Measurements from ENCODE around the gene CELA2A.
"Not testable (repeated sequence)": the region's sequence is repeated elsewhere in the genome, so short reads cannot be mapped to it uniquely, and the experiment has no call there.

Gene CELA2A

GRCh38 chr1:15444468-15445389 is 11.8 kb upstream of the CELA2A start:
- no peak for DNase-seq (ENCODE audit: low read depth)

DNA sequence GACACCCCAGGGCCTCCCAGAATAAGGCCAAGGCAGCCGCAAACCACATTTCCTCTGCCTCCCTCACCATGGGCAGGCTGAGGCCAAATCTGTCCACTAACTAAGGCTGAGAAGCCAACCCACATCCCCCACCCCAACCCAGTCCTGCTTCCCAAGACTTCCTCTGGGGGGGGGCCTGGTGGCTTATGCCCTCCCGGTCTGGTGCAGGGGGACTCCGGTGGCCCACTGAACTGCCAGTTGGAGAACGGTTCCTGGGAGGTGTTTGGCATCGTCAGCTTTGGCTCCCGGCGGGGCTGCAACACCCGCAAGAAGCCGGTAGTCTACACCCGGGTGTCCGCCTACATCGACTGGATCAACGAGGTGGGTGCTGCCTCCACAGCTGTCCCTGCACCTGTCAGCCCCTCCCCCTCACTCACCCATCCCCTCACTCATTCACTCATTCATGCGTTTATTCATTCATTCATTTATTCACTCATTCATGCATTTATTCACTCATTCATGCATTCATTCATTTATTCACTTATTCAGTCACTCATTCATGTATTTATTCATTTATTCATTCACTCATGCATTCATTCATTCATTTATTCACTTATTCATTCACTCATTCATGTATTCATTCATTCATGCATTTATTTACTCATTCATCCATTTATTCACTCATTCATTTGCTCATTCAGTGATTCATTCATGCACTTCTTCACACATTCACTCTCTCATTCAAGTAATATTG is 11.0 kb upstream of the CELA2A start:
- no peak for DNase-seq (ENCODE audit: low read depth)

GRCh38 chr1:15446212-15446611 is 10.3 kb upstream of the CELA2A start:
- no peak for DNase-seq (ENCODE audit: low read depth)

- no peak for DNase-seq (ENCODE audit: low read depth)
These were observed 7.6 kb upstream of the CELA2A start for GRCh38 chr1:15448877-15449462.

DNA sequence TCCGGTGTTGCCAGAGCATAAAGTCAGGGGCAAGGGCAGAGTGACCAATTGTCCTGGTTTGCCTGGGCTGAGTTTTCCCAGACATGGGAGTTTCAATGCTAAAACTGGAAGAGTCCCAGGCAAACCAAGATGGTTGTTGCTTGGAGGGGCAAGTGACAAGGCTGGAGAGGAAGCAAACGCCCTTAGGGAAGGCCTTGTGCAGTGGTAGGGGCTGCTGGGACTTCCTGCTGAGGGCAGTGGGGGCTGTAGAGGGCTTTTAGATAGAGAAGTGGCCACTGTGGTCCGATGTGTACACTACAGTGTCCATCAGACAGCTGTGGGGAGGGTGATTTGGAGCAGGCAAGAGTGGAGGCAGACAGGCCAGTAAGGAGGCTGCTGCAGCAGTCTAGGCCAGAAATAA is 7.0 kb upstream of the CELA2A start:
- DNase-seq (ENCODE audit: low read depth) = no peak

- no peak for DNase-seq (ENCODE audit: low read depth)
These were observed 5.4 kb upstream of the CELA2A start for GRCh38 chr1:15451014-15451722.

DNA sequence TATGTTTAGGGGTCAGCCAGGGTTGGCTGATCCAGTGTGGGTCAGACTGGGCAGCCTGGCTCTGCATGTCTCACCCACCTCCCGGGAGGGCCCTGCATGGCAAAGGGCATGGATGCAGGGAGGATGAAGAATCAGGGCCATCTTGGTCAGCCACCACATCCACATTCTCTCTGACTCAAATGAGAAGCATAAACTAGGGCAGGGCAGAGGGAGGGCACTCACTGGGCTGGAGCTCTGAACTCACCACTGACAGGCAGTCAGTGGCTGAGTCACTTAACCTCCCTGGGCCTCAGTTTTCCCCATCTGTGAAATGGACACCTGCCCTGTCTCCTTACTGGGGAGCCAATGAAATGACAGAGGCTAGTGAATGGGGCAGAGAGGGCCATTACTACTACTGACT is 4.3 kb upstream of the CELA2A start:
- DNase-seq (ENCODE audit: low read depth) = no peak

DNA sequence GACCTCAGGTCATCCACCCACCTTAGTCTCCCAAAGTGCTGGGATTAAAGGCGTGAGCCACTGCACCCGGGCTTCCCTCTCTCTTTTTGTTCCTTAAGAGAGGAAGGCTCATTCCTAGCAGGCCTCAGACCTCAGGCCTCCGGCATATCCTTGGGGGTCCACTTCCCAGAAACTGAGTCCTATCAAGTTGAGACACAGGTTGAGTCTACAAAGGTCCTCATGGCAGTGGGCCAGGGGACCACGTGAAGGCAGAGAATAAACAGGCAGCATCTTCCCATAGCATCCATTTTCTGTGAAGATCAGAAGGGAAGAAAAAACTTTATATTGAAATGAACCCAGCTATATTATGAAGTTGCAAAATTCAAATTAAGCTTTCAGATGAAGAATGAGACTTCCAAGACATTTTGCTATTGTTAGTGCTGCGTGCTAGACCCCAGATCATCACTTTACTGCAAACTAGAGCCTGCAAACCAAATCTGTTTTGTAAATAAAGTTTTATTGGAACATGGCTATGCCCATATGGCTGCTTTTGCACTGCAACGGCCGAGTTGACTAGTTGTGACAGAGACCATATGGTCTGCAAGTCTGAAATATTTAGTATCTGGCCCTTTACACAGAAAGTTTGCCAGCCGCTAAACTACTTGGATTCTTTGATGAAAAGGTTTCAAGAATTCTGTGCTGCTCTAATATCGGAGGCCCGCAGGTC is 3.5 kb upstream of the CELA2A start:
- no peak for DNase-seq (ENCODE audit: low read depth)

- DNase-seq (ENCODE audit: low read depth) = no peak
These were observed 2.8 kb upstream of the CELA2A start for GRCh38 chr1:15453734-15454133.

GRCh38 chr1:15454256-15454655 is 2.3 kb upstream of the CELA2A start:
- no peak for DNase-seq (ENCODE audit: low read depth)

- no peak for DNase-seq (ENCODE audit: low read depth)
These were observed 1.0 kb upstream of the CELA2A start for GRCh38 chr1:15455522-15455921.

DNA sequence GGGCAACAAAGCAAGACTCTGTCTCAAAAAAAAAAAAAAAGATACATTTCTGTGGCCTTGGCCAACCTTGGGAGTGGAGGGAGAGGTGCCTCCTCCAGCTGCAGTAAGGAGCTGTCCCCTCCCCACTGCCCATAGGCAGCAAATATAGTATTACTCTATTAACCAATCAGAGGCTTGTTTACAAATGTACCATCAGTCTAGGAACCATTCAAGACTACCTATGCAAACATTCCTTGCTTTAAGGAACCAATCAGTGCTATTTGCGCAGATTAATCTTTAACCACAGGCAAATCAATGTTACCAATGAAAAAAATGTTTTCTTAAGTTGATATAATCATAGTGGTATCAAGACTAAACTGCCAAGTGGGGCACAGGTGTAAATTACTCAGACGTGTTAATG is 1.1 kb downstream of the CELA2A start:
- no peak for DNase-seq (ENCODE audit: low read depth)

- DNase-seq (ENCODE audit: low read depth) = not testable (repeated sequence)
These were observed 1.9 kb downstream of the CELA2A start for GRCh38 chr1:15458388-15458787.

DNA sequence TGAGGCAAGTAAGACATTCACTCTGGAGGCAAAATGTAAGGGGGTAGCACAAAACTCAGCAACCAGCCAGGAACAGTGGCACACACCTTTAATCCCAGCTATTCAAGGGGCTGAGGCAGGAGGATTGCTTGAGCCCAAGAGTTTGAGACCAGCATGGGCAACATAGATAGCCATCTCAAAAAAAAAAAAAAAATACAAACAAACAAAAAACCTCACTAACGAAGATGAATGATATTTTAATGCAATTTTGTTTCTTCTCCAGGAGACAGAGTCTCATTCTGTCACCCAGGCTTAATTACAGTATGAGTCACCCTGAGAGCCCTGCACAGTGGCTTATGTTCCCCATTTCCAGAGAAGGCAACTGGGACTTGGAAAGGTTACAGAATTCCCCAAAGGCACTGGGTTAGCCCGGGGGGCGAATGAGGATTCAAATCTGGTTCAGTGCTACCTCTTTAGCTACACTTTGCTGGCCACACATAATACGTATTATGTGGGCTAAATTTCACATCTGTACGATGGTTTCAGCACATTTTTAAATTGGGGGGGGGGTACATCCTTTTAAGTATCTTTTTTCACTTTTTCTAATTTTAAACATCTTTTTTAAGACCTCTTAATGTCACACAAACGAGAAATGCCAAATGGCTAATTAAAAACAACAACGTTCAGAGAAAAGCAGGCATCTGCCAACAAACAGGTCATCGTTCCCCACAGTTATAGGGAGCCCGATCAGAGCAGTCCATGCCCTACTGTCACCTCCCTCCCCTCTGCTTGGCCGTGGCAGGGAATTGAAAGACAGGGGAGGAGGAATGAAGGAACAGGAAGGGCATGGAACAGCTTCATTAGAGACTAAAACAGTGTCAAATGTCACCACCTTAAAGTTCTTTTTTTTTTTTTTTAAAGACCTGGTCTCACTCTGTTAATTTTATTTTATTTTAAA is 3.5 kb downstream of the CELA2A start:
- no peak for DNase-seq (ENCODE audit: low read depth)

GRCh38 chr1:15460708-15461095 is 4.2 kb downstream of the CELA2A start:
- DNase-seq (ENCODE audit: low read depth) = no peak

- not testable (repeated sequence) for DNase-seq (ENCODE audit: low read depth)
These were observed 6.7 kb downstream of the CELA2A start for GRCh38 chr1:15463064-15463800.

- DNase-seq (ENCODE audit: low read depth) = not testable (repeated sequence)
These were observed 7.4 kb downstream of the CELA2A start for GRCh38 chr1:15463926-15464322.

DNA sequence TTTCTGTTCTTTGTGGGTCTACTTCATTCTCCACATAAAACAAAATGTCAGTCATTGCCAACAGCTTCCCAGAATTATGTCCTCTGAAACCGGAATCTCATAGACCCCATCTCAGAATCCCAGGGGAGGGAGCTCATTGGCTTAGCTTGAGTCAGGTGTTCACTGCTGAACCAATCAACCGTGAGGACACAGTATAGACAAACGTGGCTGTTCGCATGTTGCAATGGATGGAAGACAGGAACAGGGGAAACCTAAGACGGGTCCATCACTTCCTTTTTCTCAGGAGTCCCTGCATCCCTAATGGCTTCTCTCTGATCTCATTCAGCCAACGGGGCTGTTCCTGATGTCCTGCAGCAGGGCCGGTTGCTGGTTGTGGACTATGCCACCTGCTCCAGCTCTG is 9.1 kb downstream of the CELA2A start:
- DNase-seq (ENCODE audit: low read depth) = no peak

GRCh38 chr1:15466955-15467625 is 10.6 kb downstream of the CELA2A start:
- DNase-seq (ENCODE audit: low read depth) = not testable (repeated sequence)

Measured in T follicular helper cell (primary cell).